Astrocyte (in vitro differentiated cells and primary cell): ENCODE data around the gene NRGN. TPM values are rescaled to one million over a fixed set of nuclear protein-coding genes. Genes with fewer than 3 reads are reported as not detected.
"Not testable (repeated sequence)": the region's sequence is repeated elsewhere in the genome, so short reads cannot be mapped to it uniquely, and the experiment has no call there.

Source experiments
- DNase-seq: peaks from one replicate; pipeline ENCODE4 v3.0.0-alpha.2; 2010; ENCODE audit warnings: low read depth
- FAIRE-seq: peaks from 2 replicates; lab custom pipeline; 2011; peaks lifted over from hg19 to GRCh38; lab: Jason Lieb, UNC
- H2AFZ ChIP-seq: 2 replicates; pipeline ENCODE4 v1.6.0; 2012; ENCODE audit warnings: low read depth, low read length, inconsistent platforms
- H3K27ac ChIP-seq: 2 replicates; pipeline ENCODE4 v1.5.1; 2011; ENCODE audit warnings: low read depth, low read length, inconsistent platforms
- H3K27me3 ChIP-seq: 2 replicates; pipeline ENCODE4 v1.6.0; 2011; ENCODE audit warnings: low read length, inconsistent platforms; ENCODE audit not compliant: insufficient read depth
- H3K36me3 ChIP-seq: 2 replicates; pipeline ENCODE4 v1.5.1; 2011; ENCODE audit warnings: low read length, inconsistent platforms; ENCODE audit not compliant: insufficient read depth
- H3K4me1 ChIP-seq: 2 replicates; pipeline ENCODE4 v1.5.1; 2011; ENCODE audit warnings: low read length, inconsistent platforms; ENCODE audit not compliant: insufficient read depth
- H3K4me2 ChIP-seq: 2 replicates; pipeline ENCODE4 v1.6.0; 2012; ENCODE audit warnings: low read length, inconsistent platforms
- H3K4me3 ChIP-seq: 2 replicates; pipeline ENCODE4 v1.5.1; 2011; ENCODE audit warnings: low read depth, mild to moderate bottlenecking, low read length, inconsistent platforms; ENCODE audit not compliant: insufficient read depth
- H3K79me2 ChIP-seq: 2 replicates; pipeline ENCODE4 v1.6.0; 2012; ENCODE audit warnings: mild to moderate bottlenecking, low read length, inconsistent platforms; ENCODE audit not compliant: insufficient read depth
- H3K9ac ChIP-seq: 2 replicates; pipeline ENCODE4 v1.6.0; 2012; ENCODE audit warnings: mild to moderate bottlenecking, low read length, inconsistent platforms
- H3K9me3 ChIP-seq: 2 replicates; pipeline ENCODE4 v1.5.1; 2012; ENCODE audit warnings: low read depth, mild to moderate bottlenecking, low read length, inconsistent platforms; ENCODE audit not compliant: insufficient read depth
- H4K20me1 ChIP-seq: 2 replicates; pipeline ENCODE4 v1.6.0; 2012; ENCODE audit warnings: low read length, inconsistent platforms; ENCODE audit not compliant: insufficient read depth
- H3K27ac Mint-ChIP-seq: one replicate; pipeline ENCODE4 v1.8.0; 2021; ENCODE audit warnings: mild to moderate bottlenecking, mixed read lengths; ENCODE audit not compliant: unreplicated experiment
- H3K27me3 Mint-ChIP-seq: one replicate; pipeline ENCODE4 v1.8.0; 2021; ENCODE audit warnings: low read depth, mixed read lengths; ENCODE audit not compliant: unreplicated experiment
- H3K36me3 Mint-ChIP-seq: one replicate; pipeline ENCODE4 v1.8.0; 2021; ENCODE audit warnings: low read depth, mixed read lengths; ENCODE audit not compliant: unreplicated experiment
- H3K4me1 Mint-ChIP-seq: one replicate; pipeline ENCODE4 v1.8.0; 2021; ENCODE audit warnings: low read depth, mixed read lengths; ENCODE audit not compliant: unreplicated experiment
- H3K4me3 Mint-ChIP-seq: one replicate; pipeline ENCODE4 v1.8.0; 2021; ENCODE audit warnings: mild to moderate bottlenecking, moderate library complexity, mixed read lengths; ENCODE audit not compliant: unreplicated experiment
- H3K9me3 Mint-ChIP-seq: one replicate; pipeline ENCODE4 v1.8.0; 2021; ENCODE audit warnings: mild to moderate bottlenecking, mixed read lengths; ENCODE audit not compliant: unreplicated experiment
- EZH2 ChIP-seq: IDR thresholded peaks from 2 replicates; pipeline ENCODE4 v1.6.1; 2012; ENCODE audit warnings: mild to moderate bottlenecking, low read length, inconsistent platforms; ENCODE audit not compliant: insufficient read depth
- total RNA-seq: library from RNA; stranded (reverse); gene quantifications from 2 replicates; pipeline ENCODE4 v1.2.1, GENCODE V29; 2021
- TF ChIP-seq, protein P1 (sequence below): IDR thresholded peaks from 2 replicates; pipeline ENCODE4 v1.5.1; 2011; ENCODE audit warnings: low read depth, mild to moderate bottlenecking, inconsistent platforms, low read length, moderate library complexity; ENCODE audit not compliant: insufficient read depth

Gene NRGN
- total RNA-seq, 1 donor from 2014 or later = 1.7 TPM

- Histone ChIP-seq H4K20me1 (peaks cover 4% of the 10 kb centered on the region), H3K4me3 (no peak overlapping the region), H3K4me2 (peak overlapping the region; percentile 63), H3K79me2 (peaks cover 7% of the 10 kb centered on the region), H2AFZ (no peak overlapping the region), H3K27me3 (no peaks in the 10 kb centered on the region), H3K4me1 (peaks cover 17% of the 10 kb centered on the region), H3K27ac (peak overlapping the region; percentile 60), H3K9me3 (no peaks in the 10 kb centered on the region), H3K36me3 (peaks cover 10% of the 10 kb centered on the region), H3K9ac (no peak overlapping the region)
- no peak for TF ChIP-seq EZH2
- TF ChIP-seq, protein P1, sequence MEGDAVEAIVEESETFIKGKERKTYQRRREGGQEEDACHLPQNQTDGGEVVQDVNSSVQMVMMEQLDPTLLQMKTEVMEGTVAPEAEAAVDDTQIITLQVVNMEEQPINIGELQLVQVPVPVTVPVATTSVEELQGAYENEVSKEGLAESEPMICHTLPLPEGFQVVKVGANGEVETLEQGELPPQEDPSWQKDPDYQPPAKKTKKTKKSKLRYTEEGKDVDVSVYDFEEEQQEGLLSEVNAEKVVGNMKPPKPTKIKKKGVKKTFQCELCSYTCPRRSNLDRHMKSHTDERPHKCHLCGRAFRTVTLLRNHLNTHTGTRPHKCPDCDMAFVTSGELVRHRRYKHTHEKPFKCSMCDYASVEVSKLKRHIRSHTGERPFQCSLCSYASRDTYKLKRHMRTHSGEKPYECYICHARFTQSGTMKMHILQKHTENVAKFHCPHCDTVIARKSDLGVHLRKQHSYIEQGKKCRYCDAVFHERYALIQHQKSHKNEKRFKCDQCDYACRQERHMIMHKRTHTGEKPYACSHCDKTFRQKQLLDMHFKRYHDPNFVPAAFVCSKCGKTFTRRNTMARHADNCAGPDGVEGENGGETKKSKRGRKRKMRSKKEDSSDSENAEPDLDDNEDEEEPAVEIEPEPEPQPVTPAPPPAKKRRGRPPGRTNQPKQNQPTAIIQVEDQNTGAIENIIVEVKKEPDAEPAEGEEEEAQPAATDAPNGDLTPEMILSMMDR = no peak
- Mint-ChIP-seq H3K27me3 (no peaks in the 10 kb centered on the region), H3K4me1 (peaks cover 18% of the 10 kb centered on the region), H3K9me3 (no peaks in the 10 kb centered on the region), H3K36me3 (peaks cover 13% of the 10 kb centered on the region), H3K4me3 (peak overlapping the region; percentile 62), H3K27ac (peak overlapping the region; percentile 84)
- peak; percentile 25 for DNase-seq
- no peak for FAIRE-seq
These were observed 30.3 kb downstream of the NRGN start for GRCh38 chr11:124769806-124770774.

DNA sequence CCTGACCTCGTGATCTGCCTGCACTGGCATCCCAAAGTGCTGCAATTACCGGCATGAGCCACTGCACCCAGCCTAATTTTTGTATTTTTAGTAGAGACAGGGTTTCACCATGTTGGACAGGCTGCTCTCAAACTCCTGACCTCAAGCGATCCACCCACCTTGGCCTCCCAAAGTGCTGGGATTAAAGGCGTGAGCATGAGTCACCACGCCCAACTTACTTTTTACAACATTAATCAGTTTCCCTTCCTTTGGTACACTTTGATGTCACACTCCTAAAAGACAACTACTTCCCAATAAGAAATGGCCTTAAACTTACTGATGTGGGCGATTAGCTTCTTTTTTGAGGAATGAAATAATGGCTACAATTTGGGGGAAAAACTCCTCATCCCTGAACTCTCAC, 31.2 kb downstream of the NRGN start:
- H3K27me3 Mint-ChIP-seq, H3K36me3 Mint-ChIP-seq, DNase-seq, H3K27ac ChIP-seq, FAIRE-seq, H3K4me3 ChIP-seq, H3K4me2 ChIP-seq, H4K20me1 ChIP-seq, H3K9ac ChIP-seq, H3K9me3 Mint-ChIP-seq, H2AFZ ChIP-seq, H3K4me3 Mint-ChIP-seq, H3K27me3 ChIP-seq, H3K9me3 ChIP-seq: not testable (repeated sequence)
- peaks cover 15% of the 10 kb centered on the region for H3K79me2 ChIP-seq
- peaks cover 10% of the 10 kb centered on the region for H3K36me3 ChIP-seq
- peaks cover 17% of the 10 kb centered on the region for H3K4me1 ChIP-seq
- peak overlapping the region; percentile 62 for H3K27ac Mint-ChIP-seq
- H3K4me1 Mint-ChIP-seq = peaks cover 18% of the 10 kb centered on the region

- Histone ChIP-seq H3K79me2 (peaks cover 44% of the 10 kb centered on the region), H3K9ac (no peak overlapping the region), H3K36me3 (peaks cover under 1% of the 10 kb centered on the region), H3K27me3 (no peaks in the 10 kb centered on the region), H3K4me3 (no peak overlapping the region), H3K27ac (no peak overlapping the region), H3K4me1 (no peaks in the 10 kb centered on the region), H4K20me1 (peaks cover 42% of the 10 kb centered on the region), H2AFZ (no peak overlapping the region), H3K4me2 (no peak overlapping the region), H3K9me3 (no peaks in the 10 kb centered on the region)
- Mint-ChIP-seq H3K27ac (no peak overlapping the region), H3K27me3 (no peaks in the 10 kb centered on the region), H3K4me1 (peaks cover 13% of the 10 kb centered on the region), H3K4me3 (no peak overlapping the region), H3K36me3 (peaks cover 11% of the 10 kb centered on the region), H3K9me3 (no peaks in the 10 kb centered on the region)
- FAIRE-seq = no peak
- no peak for TF ChIP-seq EZH2
- TF ChIP-seq, protein P1 = no peak
- no peak for DNase-seq
These were observed 37.3 kb downstream of the NRGN start for GRCh38 chr11:124776865-124777645.
